A673 (cell line): ENCODE data around the gene TMEM243.

Source experiments
- CTCF ChIP-seq: fragments of 300-800, 200-600 bp; sonication (generic); conservative IDR thresholded peaks from 2 replicates; pipeline ENCODE4 v1.5.1; 2017; ENCODE audit warnings: low read depth, mild to moderate bottlenecking, antibody characterized with exemption, low read length, moderate library complexity, mixed read lengths
- EZH2 ChIP-seq: fragments of 200-600 bp; sonication (generic); IDR thresholded peaks from 2 replicates; pipeline ENCODE4 v1.6.1; 2017; ENCODE audit warnings: borderline replicate concordance, low read depth, mild to moderate bottlenecking, mixed read lengths, antibody characterized with exemption, low read length; ENCODE audit not compliant: poor library complexity, severe bottlenecking

GRCh38 chr7:87234949-87235348 is 15.4 kb upstream of the TMEM243 start:
- no peak for TF ChIP-seq CTCF
- TF ChIP-seq EZH2, result no peak
